Erythroblast (primary cell): ENCODE results near the gene UQCRC1.

Experiments used
- GATA1 ChIP-seq: IDR thresholded peaks from 2 replicates; pipeline ENCODE4 v1.6.1; 2011; ENCODE audit warnings: low read depth, mild to moderate bottlenecking, control low read depth, low read length, moderate library complexity
- POLR2A ChIP-seq: IDR thresholded peaks from 2 replicates; pipeline ENCODE4 v1.6.1; 2011; ENCODE audit warnings: mild to moderate bottlenecking, low read length

DNA sequence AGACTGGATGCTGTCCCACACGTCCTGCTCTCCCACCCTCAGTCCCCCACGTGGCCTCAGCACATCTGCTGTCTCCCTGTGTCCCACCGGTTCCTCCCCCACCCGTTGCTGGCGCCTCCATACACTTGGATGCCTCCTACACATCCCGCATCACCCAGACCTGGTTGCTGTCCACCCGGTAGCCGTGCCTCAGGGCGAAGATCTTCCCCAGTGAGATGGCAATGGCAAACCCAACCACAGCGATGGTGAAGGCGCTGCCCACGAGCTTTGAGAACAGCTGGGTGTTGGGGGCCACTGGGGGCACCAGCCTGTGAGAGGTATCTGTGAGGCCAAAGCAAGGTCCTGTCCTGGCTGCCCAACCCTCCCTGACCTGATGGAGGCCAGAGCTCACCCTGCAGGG, 21.4 kb upstream of the UQCRC1 start:
- TF ChIP-seq POLR2A (no peak), GATA1 (no peak)
